ENCODE measurements around the gene TREML2.
A peak's percentile ranks its signal among the peaks of the same experiment; 100 is the strongest.
"Not testable (repeated sequence)": the region's sequence is repeated elsewhere in the genome, so short reads cannot be mapped to it uniquely, and the experiment has no call there.

Gene TREML2

DNA sequence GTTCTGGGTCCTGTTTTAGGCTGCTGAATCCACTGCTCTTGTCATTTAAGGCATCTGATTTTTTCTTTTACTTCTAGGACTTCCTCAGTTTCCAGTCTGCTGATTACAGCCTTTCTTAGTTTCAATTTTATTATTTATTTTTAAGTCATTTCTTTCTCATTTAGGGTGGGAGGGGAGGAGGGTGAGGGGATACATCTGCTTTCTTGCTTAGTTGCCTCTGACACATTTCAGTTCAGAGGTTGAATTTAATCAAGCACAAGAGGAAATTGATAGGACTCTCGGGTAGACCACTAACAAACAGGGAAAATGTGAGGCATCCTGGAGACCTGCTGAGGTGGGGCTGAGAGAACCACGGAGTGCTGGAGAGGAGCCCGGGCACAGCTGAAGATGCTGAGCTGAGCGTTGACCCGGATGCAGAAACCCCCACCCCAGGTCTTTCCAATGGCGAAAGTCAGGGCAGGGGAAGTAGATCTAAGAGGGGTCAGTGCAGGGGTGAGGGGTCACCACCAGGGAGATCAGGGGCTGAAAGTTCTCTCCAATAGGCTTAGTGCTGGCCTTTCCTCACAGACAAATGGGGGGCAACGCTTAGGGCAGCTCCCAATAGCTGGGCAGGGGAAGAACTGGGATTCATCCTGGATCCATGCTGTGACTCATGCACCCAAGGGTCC, 7.6 kb upstream of the TREML2 start:
- DNase-seq (ENCODE audit: low spot score) = no peak

DNA sequence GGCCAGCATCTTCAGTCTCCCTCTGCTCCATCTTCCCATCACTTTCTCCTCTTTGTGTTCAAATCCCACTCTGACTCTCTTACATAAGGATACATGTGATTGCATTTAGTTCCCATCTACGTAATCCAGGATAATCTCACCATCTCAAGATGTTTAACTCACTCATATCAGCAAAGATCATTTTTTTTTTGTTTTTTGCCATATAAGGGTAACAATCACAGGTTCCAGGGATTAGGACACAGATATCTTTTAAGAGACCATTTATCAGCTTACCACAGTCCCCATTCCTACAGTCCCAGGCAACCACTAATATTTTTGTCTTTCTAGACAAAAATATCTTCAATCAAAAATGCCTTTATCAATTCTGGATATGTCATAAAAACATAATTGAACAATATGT, 3.2 kb upstream of the TREML2 start:
- no peak for DNase-seq (ENCODE audit: low spot score)

- no peak for DNase-seq (ENCODE audit: low spot score)
Observed at GRCh38 chr6:41201764-41202173, 820 bp upstream of the TREML2 start.

- DNase-seq (ENCODE audit: low spot score) = no peak
Observed at GRCh38 chr6:41200296-41200900, 551 bp downstream of the TREML2 start.

DNA sequence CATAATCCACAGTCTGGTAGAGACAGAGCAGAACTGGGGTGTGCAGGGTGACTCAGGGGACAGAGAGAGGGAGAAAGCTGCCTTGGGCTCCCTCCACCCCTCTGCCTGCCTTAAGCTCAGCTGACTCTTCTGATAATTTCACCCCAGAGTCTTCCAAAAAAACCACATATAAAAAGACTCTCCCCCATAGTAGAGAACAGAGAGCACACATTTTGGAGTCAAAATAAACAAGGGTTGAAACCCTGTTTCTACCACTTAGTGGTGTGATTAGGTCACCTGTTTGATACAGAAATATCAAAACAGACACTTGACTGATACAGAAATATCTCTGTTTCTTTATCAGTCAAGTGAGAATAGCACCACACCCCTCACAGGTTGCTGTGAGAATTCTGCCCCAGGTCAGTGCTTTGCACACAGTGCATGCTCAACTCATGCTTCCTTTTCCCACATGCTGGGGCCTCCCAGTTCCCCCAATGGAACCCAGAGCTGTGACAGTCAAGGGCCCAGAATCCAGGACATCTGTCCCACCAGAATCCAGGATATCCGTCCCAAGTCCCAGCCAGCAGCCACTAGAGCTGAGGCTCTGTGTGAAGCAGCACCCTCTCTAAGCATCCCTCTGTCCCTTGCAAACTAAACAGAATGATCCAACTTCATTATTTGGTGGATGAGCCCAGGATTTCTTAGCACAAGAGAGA, 1.2 kb downstream of the TREML2 start:
- no peak for DNase-seq (ENCODE audit: low spot score)

GRCh38 chr6:41197234-41197633, 3.7 kb downstream of the TREML2 start:
- DNase-seq (ENCODE audit: low spot score) = no peak

- DNase-seq (ENCODE audit: low spot score) = no peak
Observed at GRCh38 chr6:41194386-41194785, 6.6 kb downstream of the TREML2 start.

- no peak for DNase-seq (ENCODE audit: low spot score)
Observed at GRCh38 chr6:41193884-41194283, 7.1 kb downstream of the TREML2 start.

GRCh38 chr6:41193171-41193734, 7.7 kb downstream of the TREML2 start:
- DNase-seq (ENCODE audit: low spot score) = no peak

DNA sequence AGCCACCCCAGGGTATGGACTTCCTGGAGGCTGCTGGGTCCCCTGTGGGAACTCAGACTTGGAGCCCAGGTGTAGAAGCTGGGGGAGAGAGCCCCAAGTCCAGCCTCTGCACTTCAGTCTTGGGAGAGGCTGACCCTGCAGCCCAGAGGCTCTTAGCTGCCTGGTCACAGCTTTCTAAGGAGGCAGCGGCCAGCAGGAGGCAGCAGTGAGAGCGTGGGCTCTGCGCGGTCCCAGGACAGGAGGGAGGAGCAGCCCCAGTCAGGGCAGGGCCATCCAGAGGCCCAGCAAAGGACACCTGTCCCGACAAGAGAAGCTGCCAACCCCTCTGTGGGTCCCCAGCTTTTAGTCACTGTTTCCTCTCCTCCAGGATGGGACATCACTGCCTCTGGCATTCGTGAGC, 9.4 kb downstream of the TREML2 start:
- DNase-seq (ENCODE audit: low spot score) = no peak

DNA sequence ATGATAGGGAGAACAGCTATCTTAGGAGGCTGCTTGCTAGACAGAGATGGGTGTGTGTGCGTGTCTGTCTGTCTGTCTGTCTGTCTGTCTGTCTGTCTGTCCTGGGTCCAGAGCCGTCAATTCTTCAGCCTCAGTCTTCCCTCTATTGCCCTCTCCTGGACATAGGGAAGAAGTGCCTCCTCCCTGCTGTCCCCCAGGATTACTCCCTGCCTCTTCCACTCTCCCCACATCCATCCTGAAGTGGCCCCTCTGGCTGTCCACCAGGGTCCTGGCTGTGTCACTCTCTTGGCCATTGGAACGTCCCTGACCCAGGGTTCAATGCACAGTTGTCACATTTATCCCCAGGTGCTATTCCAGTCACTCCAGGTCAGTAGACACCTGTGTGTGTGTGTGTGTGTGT, 10.2 kb downstream of the TREML2 start:
- no peak for DNase-seq (ENCODE audit: low spot score)

GRCh38 chr6:41189967-41190366, 11.0 kb downstream of the TREML2 start:
- no peak for DNase-seq (ENCODE audit: low spot score)

DNA sequence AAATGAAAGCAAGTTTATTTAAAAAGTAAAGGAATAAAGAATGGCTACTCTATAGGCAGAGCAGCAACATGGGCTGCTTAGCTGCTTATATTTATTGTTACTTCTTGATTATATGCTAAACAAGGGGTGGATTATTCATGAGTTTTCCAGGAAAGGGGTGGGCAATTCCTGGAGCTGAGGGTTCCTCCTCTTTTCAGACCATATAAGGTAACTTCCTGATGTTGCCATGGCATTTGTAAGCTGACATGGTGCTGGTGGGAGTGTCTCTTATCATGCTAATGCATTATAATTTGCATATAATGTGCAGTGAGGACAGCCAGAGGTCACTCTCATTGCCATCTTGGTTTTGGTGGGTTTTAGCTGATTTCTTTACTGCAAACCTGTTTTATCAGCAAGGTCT, 11.9 kb downstream of the TREML2 start:
- not testable (repeated sequence) for DNase-seq (ENCODE audit: low spot score)

DNA sequence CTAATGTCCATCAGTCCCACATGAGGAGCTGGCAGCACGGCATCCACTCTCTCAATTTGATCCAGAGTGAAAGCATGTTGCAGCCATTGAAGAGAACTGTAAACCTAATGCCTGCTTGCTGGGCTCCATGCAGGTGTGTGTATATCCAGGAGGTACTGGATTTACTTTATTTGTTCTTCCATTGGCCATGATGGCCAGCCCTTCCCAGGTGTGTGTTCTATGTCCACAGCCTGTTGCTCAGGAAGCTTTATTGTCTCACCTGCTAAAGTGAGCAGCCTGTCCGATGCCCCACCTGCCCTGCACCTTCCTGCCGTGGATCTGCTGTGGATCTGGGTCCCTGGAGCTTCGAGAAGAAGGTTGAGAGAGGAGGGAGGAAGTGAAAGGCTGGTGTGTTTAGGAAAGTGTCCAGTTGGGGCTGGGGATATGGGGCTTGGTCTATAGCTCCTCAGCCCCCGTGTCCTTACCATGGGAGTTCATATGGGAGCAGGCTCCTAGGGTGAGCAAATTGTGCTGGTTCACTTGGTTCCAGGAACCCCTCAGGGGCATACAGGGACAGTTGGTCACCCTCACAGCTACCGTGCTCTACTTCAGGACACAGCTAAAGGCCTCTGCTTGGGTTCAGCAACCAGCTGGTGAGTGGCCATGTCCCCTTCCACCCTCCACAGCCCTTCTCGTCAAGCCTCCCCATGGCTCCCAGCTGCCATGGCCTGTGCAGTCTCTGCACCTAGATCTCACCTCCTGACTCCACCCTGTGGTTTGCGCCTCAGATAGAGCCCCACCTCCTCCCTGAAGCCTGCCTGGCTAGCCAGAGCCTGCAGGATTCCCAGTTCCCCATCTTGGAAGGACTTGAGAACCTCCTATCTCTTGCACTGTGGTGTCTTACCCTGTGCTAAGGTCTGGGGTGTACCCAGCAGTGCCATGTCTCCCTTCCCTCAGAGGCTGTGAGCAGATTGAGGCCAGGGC, 12.7 kb downstream of the TREML2 start:
- no peak for DNase-seq (ENCODE audit: low spot score)

DNA sequence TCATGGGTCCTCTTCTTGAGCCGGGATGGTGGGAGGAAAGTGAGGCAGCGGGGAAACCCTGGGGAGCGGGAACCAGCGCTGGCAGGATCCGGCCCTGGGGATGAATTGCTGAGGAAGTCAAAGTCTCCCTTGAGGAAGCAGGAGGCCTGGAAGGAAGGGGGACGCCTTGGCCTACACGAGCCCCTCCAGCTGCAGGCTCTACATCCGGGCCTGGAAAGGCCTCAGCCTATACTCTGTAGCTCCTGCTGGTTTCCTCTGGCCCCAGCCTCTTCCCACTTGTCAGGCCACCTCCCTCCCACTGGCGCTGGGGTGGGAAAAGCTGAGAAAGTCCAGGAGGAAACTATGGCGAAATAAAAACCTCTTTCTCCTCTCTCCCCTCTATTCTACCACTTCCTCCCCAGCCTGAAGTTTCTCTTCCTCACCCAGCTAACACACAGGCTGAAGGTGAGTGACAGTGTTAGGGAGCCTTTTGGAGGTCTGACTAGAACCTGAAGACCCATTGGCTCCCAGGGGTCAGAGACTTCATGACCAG, 14.9 kb downstream of the TREML2 start:
- no peak for DNase-seq (ENCODE audit: low spot score)

DNA sequence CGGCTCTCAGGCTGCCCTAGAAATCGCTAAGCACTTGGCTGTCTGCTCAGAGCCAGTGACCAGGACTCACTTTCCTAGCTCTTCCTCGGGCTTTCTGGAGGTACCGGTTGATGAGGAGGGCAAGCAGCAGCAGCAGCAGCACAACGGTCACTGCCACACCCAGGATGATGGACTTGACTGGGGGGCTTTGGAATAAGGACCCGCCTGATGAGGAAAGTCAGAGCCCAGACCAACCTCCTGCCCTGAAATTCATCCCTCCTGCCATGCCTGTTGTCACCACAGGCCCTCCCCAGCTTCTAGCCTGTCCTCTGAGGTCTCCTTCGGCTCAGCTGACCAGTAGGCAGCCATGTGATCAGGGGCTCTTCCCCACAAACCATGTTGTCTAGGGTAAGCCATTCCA, 16.2 kb downstream of the TREML2 start:
- DNase-seq (ENCODE audit: low spot score) = no peak

- peak; percentile 46 for DNase-seq (ENCODE audit: low spot score)
Observed at GRCh38 chr6:41182069-41183034, 18.6 kb downstream of the TREML2 start.

DNA sequence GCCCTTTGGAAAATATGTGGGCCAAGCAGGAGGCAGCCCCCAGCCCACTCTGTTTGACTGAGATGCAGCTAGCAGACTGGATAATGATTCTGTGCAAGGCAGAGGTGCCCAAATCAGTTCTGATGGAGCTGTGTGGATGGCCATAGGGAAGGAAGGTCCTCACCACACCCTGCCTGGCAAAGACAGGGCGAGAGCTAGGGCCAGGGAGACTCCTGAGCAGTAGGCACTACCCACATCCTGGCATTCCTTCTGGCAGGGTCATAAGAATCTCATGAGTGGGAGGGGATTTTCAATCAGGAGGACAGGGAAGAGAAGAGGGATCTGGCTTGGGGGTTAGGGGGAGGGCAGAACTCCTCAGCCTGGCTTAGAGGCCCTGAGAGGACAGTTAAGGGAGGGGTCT, 19.4 kb downstream of the TREML2 start:
- DNase-seq (ENCODE audit: low spot score) = no peak

GRCh38 chr6:41179163-41179562, 21.8 kb downstream of the TREML2 start:
- DNase-seq (ENCODE audit: low spot score) = no peak

GRCh38 chr6:41177695-41178094, 23.3 kb downstream of the TREML2 start:
- DNase-seq (ENCODE audit: low spot score) = no peak

- no peak for DNase-seq (ENCODE audit: low spot score)
Observed at GRCh38 chr6:41177287-41177686, 23.7 kb downstream of the TREML2 start.
